ENCODE data around the gene USP2. TPM values are rescaled to one million over a fixed set of nuclear protein-coding genes. Genes with fewer than 3 reads are reported as not detected.

USP2 gene
- polyA plus RNA-seq, 1 experiment = 0.27 TPM

GRCh38 chr11:119365071-119365591, 16.4 kb downstream of the USP2 start:
- DNase-seq (ENCODE audit: low read depth) = no peak
- H3K27me3 ChIP-seq (ENCODE audit: control insufficient read depth, insufficient read depth, low read length) = no peaks in the 10 kb centered on the region
- POLR2A ChIA-PET = no interaction called here
- no peak overlapping the region for H3K4me3 ChIP-seq (ENCODE audit: low read depth, low read length)
- H3K36me3 ChIP-seq (ENCODE audit: control insufficient read depth, insufficient read depth, low read length) = no peaks in the 10 kb centered on the region
- CTCF ChIA-PET = interaction anchor here (0.6 to 3.2 kb wide), 14 partner anchors 9 to 803 kb away, joined by 3 to 32 read pairs (median 4); partner anchors contain the start of genes C1QTNF5 and USP2
- TF ChIP-seq CTCF (IDR thresholded peaks at IDR 0.05; ENCODE audit: insufficient read depth, low read depth, low read length) = no peak

GRCh38 chr11:119363851-119364590, 17.5 kb downstream of the USP2 start:
- no peaks in the 10 kb centered on the region for H3K27me3 ChIP-seq (ENCODE audit: control insufficient read depth, insufficient read depth, low read length)
- TF ChIP-seq CTCF (IDR thresholded peaks at IDR 0.05; ENCODE audit: insufficient read depth, low read depth, low read length) = no peak
- DNase-seq (ENCODE audit: low read depth) = no peak
- no peaks in the 10 kb centered on the region for H3K36me3 ChIP-seq (ENCODE audit: control insufficient read depth, insufficient read depth, low read length)
- CTCF ChIA-PET = interaction anchor here (0.8 to 3.2 kb wide), 13 partner anchors 8 to 744 kb away, joined by 3 to 32 read pairs (median 5); partner anchors contain the start of genes C1QTNF5 and USP2
- POLR2A ChIA-PET = no interaction called here
- H3K4me3 ChIP-seq (ENCODE audit: low read depth, low read length) = peak overlapping the region; percentile 32

DNA sequence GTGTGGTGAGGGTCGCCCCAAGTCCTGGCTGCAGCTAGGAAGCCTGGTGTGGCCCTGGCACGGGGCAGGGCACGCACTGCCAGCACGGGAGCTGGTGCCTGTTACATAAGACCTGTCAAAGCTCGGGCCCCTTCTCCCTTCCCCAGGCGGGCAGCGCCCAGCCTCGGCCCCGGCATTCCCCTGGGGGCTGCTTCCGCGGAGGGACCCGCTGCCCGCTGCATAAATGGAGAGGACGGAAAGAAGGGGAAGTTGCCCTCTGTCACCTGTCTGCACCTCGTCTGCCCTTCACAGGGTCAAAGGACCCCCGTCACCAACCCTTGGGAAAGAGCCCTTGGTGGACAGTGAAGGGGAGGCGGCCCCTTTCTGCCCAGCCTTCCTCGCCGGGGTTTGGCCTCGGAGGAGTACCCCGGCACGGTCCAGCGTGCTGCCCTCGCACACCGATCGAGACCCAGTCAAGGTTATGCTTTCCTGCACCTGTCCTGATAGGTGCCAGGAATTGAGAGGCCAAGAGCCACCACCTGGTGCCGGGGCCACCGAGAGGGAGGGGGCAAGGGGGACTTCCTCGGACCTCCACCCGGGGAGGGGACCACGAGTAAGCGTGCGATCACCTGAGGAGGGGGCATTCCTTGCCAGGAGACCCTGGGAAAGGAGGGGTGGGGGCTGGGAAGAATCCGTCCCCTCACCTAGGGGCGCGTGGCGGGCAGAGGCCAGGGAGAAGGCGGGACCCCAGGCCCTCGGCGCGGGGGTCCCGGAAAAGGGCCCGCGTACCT, 18.2 kb downstream of the USP2 start:
- no peak for DNase-seq (ENCODE audit: low read depth)
- CTCF ChIA-PET = interaction anchor here (2.9 to 3.3 kb wide), 4 partner anchors 10 to 111 kb away, joined by 18 to 58 read pairs (median 29); no protein-coding TSS in a partner anchor
- Histone ChIP-seq H3K36me3 (ENCODE audit: control insufficient read depth, insufficient read depth, low read length) (no peaks in the 10 kb centered on the region), H3K4me3 (ENCODE audit: low read depth, low read length) (no peak overlapping the region), H3K27me3 (ENCODE audit: control insufficient read depth, insufficient read depth, low read length) (no peaks in the 10 kb centered on the region)
- POLR2A ChIA-PET = interaction anchor here (0.6 kb wide), 1 partner anchor 173 kb away, joined by 5 read pairs; no protein-coding TSS in a partner anchor
- no peak for TF ChIP-seq CTCF (IDR thresholded peaks at IDR 0.05; ENCODE audit: insufficient read depth, low read depth, low read length)

DNA sequence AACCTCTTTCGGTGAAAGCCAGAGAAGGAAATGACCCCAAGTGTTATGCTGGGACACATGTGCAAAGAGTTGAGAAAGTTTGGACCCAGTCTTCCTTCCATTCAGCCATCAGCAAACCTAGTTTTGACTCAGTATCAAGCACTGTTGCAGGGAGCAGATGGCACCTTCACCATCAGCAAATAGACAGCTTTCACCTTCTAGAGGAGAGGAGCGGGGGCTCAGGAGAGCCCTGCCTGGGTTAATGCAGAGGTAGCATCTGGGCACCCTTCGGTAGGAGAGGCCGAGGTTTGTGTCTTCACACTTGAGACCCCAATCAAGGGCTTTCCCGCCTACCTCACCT, 18.8 kb downstream of the USP2 start:
- POLR2A ChIA-PET = interaction anchor here (0.6 kb wide), 1 partner anchor 173 kb away, joined by 5 read pairs; no protein-coding TSS in a partner anchor
- CTCF ChIA-PET = interaction anchor here (2.9 to 3.3 kb wide), 3 partner anchors 11 to 112 kb away, joined by 18 to 58 read pairs (median 26); no protein-coding TSS in a partner anchor
- no peak for TF ChIP-seq CTCF (IDR thresholded peaks at IDR 0.05; ENCODE audit: insufficient read depth, low read depth, low read length)

More for the DNA sequence above, 18.8 kb downstream of the USP2 start:
- H3K36me3 ChIP-seq (ENCODE audit: control insufficient read depth, insufficient read depth, low read length) = no peaks in the 10 kb centered on the region
- H3K27me3 ChIP-seq (ENCODE audit: control insufficient read depth, insufficient read depth, low read length) = no peaks in the 10 kb centered on the region
- no peak overlapping the region for H3K4me3 ChIP-seq (ENCODE audit: low read depth, low read length)
- DNase-seq (ENCODE audit: low read depth) = no peak

Measured in BJ (cell line).